Mucosa of rectum (tissue), 2 donors: ENCODE results near the gene MAST4.

Experiments
- H3K27ac ChIP-seq, 2 donors: one replicate each; pipeline ENCODE4 v1.7.0; 2013; ENCODE audit warnings: inconsistent platforms in 2 of 2, low read depth in 2 of 2, low read length in 2 of 2
- H3K27me3 ChIP-seq, 2 donors: one replicate each; pipeline ENCODE4 v1.7.0; 2013; ENCODE audit warnings: low read length in 2 of 2; ENCODE audit not compliant: control insufficient read depth in 2 of 2, insufficient read depth in 2 of 2
- H3K36me3 ChIP-seq, 2 donors: one replicate each; pipeline ENCODE4 v1.7.0; 2013; ENCODE audit warnings: low read length in 2 of 2; ENCODE audit not compliant: control insufficient read depth in 2 of 2, insufficient read depth in 2 of 2
- H3K4me1 ChIP-seq, 2 donors: one replicate each; pipeline ENCODE4 v1.7.0; 2013; ENCODE audit warnings: low read length in 2 of 2, mild to moderate bottlenecking in 1 of 2; ENCODE audit not compliant: control insufficient read depth in 2 of 2, insufficient read depth in 2 of 2
- H3K4me3 ChIP-seq, 2 donors: one replicate each; pipeline ENCODE4 v1.7.0; 2013; ENCODE audit warnings: low read length in 2 of 2
- H3K9ac ChIP-seq, 2 donors: one replicate each; pipeline ENCODE4 v1.7.0; 2013; ENCODE audit warnings: low read length in 2 of 2, low read depth in 1 of 2, mild to moderate bottlenecking in 1 of 2
- H3K9me3 ChIP-seq, 2 donors: one replicate each; pipeline ENCODE4 v1.7.0; 2013; ENCODE audit warnings: low read length in 2 of 2; ENCODE audit not compliant: control insufficient read depth in 2 of 2
- donor health status: healthy.
- donor health status: Normal muscosa, but diverticular disease.

The MAST4 gene

GRCh38 chr5:66958980-66959641, 362.9 kb downstream of the MAST4 start:
- H3K36me3 ChIP-seq = no peaks in the 10 kb centered on the region
- H3K27ac ChIP-seq = peak overlapping the region; percentile 0 to 20
- peak overlapping the region; percentile 17 to 58 for H3K4me3 ChIP-seq
- peak overlapping the region in 1 of 2 donors; percentile 38 for H3K9ac ChIP-seq
- H3K27me3 ChIP-seq = no peaks in the 10 kb centered on the region
- peaks cover 4 to 5% of the 10 kb centered on the region in 2 donors for H3K4me1 ChIP-seq
- no peaks in the 10 kb centered on the region for H3K9me3 ChIP-seq

- peak overlapping the region in 1 of 2 donors; percentile 0 for H3K27ac ChIP-seq
- H3K4me1 ChIP-seq = peaks cover 4 to 5% of the 10 kb centered on the region in 2 donors
- H3K36me3 ChIP-seq = no peaks in the 10 kb centered on the region
- peak overlapping the region in 1 of 2 donors; percentile 58 for H3K4me3 ChIP-seq
- no peak overlapping the region for H3K9ac ChIP-seq
- no peaks in the 10 kb centered on the region for H3K9me3 ChIP-seq
- no peaks in the 10 kb centered on the region for H3K27me3 ChIP-seq
These were observed 363.5 kb downstream of the MAST4 start for GRCh38 chr5:66959653-66960052.

GRCh38 chr5:66960369-66961137, 364.4 kb downstream of the MAST4 start:
- H3K27ac ChIP-seq = no peak overlapping the region
- peaks cover 4 to 5% of the 10 kb centered on the region in 2 donors for H3K4me1 ChIP-seq
- H3K36me3 ChIP-seq = no peaks in the 10 kb centered on the region
- H3K4me3 ChIP-seq = peak overlapping the region; percentile 7 to 23
- no peak overlapping the region for H3K9ac ChIP-seq
- no peaks in the 10 kb centered on the region for H3K27me3 ChIP-seq
- no peaks in the 10 kb centered on the region for H3K9me3 ChIP-seq

GRCh38 chr5:66963559-66963971, 367.4 kb downstream of the MAST4 start:
- no peak overlapping the region for H3K27ac ChIP-seq
- H3K4me3 ChIP-seq = no peak overlapping the region
- no peaks in the 10 kb centered on the region for H3K9me3 ChIP-seq
- H3K4me1 ChIP-seq = peaks cover 4 to 5% of the 10 kb centered on the region in 2 donors
- no peaks in the 10 kb centered on the region for H3K27me3 ChIP-seq
- no peak overlapping the region for H3K9ac ChIP-seq
- no peaks in the 10 kb centered on the region for H3K36me3 ChIP-seq

GRCh38 chr5:66966439-66966838, 370.2 kb downstream of the MAST4 start:
- Histone ChIP-seq H3K4me1 (no peaks in the 10 kb centered on the region), H3K27me3 (no peaks in the 10 kb centered on the region), H3K36me3 (no peaks in the 10 kb centered on the region), H3K9ac (no peak overlapping the region), H3K4me3 (no peak overlapping the region), H3K27ac (no peak overlapping the region), H3K9me3 (no peaks in the 10 kb centered on the region)

GRCh38 chr5:66967102-66967501, 370.9 kb downstream of the MAST4 start:
- Histone ChIP-seq H3K9me3 (no peaks in the 10 kb centered on the region), H3K4me1 (no peaks in the 10 kb centered on the region), H3K4me3 (no peak overlapping the region), H3K27ac (no peak overlapping the region), H3K9ac (no peak overlapping the region), H3K36me3 (no peaks in the 10 kb centered on the region), H3K27me3 (no peaks in the 10 kb centered on the region)

GRCh38 chr5:66967826-66968262, 371.7 kb downstream of the MAST4 start:
- Histone ChIP-seq H3K4me3 (no peak overlapping the region), H3K27ac (no peak overlapping the region), H3K4me1 (no peaks in the 10 kb centered on the region), H3K9ac (no peak overlapping the region), H3K9me3 (no peaks in the 10 kb centered on the region), H3K36me3 (no peaks in the 10 kb centered on the region), H3K27me3 (no peaks in the 10 kb centered on the region)

- no peak overlapping the region for H3K27ac ChIP-seq
- H3K4me3 ChIP-seq = no peak overlapping the region
- no peaks in the 10 kb centered on the region for H3K4me1 ChIP-seq
- no peaks in the 10 kb centered on the region for H3K9me3 ChIP-seq
- H3K27me3 ChIP-seq = no peaks in the 10 kb centered on the region
- H3K36me3 ChIP-seq = no peaks in the 10 kb centered on the region
- no peak overlapping the region for H3K9ac ChIP-seq
These were observed 373.3 kb downstream of the MAST4 start for GRCh38 chr5:66969484-66969883.

GRCh38 chr5:66969963-66970362, 373.8 kb downstream of the MAST4 start:
- no peak overlapping the region for H3K27ac ChIP-seq
- no peaks in the 10 kb centered on the region for H3K36me3 ChIP-seq
- no peaks in the 10 kb centered on the region for H3K9me3 ChIP-seq
- no peaks in the 10 kb centered on the region for H3K4me1 ChIP-seq
- H3K27me3 ChIP-seq = no peaks in the 10 kb centered on the region
- H3K9ac ChIP-seq = no peak overlapping the region
- H3K4me3 ChIP-seq = no peak overlapping the region

GRCh38 chr5:66972004-66972403, 375.8 kb downstream of the MAST4 start:
- H3K36me3 ChIP-seq = no peaks in the 10 kb centered on the region
- H3K4me3 ChIP-seq = no peak overlapping the region
- H3K9me3 ChIP-seq = no peaks in the 10 kb centered on the region
- H3K4me1 ChIP-seq = no peaks in the 10 kb centered on the region
- no peaks in the 10 kb centered on the region for H3K27me3 ChIP-seq
- no peak overlapping the region for H3K9ac ChIP-seq
- H3K27ac ChIP-seq = no peak overlapping the region
